H9 (cell line): ENCODE results near the gene PRR33. TPM values are rescaled to one million over a fixed set of nuclear protein-coding genes. Genes with fewer than 3 reads are reported as not detected.

Source experiments
- DNase-seq: peaks from one replicate; pipeline ENCODE4 v3.0.0-alpha.2; 2017
- H2AFZ ChIP-seq: one replicate; pipeline ENCODE4 v1.6.1; 2013; ENCODE audit warnings: mild to moderate bottlenecking, low read length, control low read depth, moderate library complexity
- H2AK5ac ChIP-seq: 2 replicates; pipeline ENCODE4 v1.6.1; 2013; ENCODE audit warnings: low read length, control low read depth, mixed read lengths; ENCODE audit not compliant: insufficient read length
- H2BK120ac ChIP-seq: one replicate; pipeline ENCODE4 v1.6.1; 2013; ENCODE audit warnings: low read depth, mild to moderate bottlenecking, low read length, control low read depth, inconsistent platforms; ENCODE audit not compliant: poor library complexity, severe bottlenecking
- H2BK12ac ChIP-seq: 2 replicates; pipeline ENCODE4 v1.6.1; 2013; ENCODE audit warnings: low read length, control low read depth, mixed read lengths, low read depth; ENCODE audit not compliant: insufficient read length
- H2BK15ac ChIP-seq: 2 replicates; pipeline ENCODE4 v1.6.1; 2013; ENCODE audit warnings: low read depth, low read length, control low read depth
- H2BK20ac ChIP-seq: one replicate; pipeline ENCODE4 v1.6.1; 2013; ENCODE audit warnings: low read depth, mild to moderate bottlenecking, low read length, control low read depth, inconsistent platforms; ENCODE audit not compliant: poor library complexity, severe bottlenecking
- H2BK5ac ChIP-seq: 2 replicates; pipeline ENCODE4 v1.6.1; 2013; ENCODE audit warnings: low read length, control low read depth, mixed read lengths; ENCODE audit not compliant: insufficient read length
- H3K14ac ChIP-seq: 2 replicates; pipeline ENCODE4 v1.6.1; 2013; ENCODE audit warnings: low read length, control low read depth; ENCODE audit not compliant: insufficient read depth
- H3K18ac ChIP-seq: 2 replicates; pipeline ENCODE4 v1.6.1; 2013; ENCODE audit warnings: low read depth, mild to moderate bottlenecking, mixed read lengths, low read length, control low read depth; ENCODE audit not compliant: insufficient read length
- H3K23ac ChIP-seq: 2 replicates; pipeline ENCODE4 v1.6.1; 2013; ENCODE audit warnings: low read length, control low read depth, mixed read lengths, low read depth; ENCODE audit not compliant: insufficient read length
- H3K23me2 ChIP-seq: 2 replicates; pipeline ENCODE4 v1.6.1; 2013; ENCODE audit warnings: low read depth, mild to moderate bottlenecking, mixed read lengths, low read length, control low read depth; ENCODE audit not compliant: insufficient read length, poor library complexity, severe bottlenecking
- H3K27ac ChIP-seq: 2 replicates; pipeline ENCODE4 v1.5.1; 2013; ENCODE audit warnings: low read length, control low read depth, mixed read lengths, low read depth; ENCODE audit not compliant: insufficient read length
- H3K27me3 ChIP-seq: 2 replicates; pipeline ENCODE4 v1.6.1; 2013; ENCODE audit warnings: low read length, control low read depth, inconsistent platforms; ENCODE audit not compliant: insufficient read depth
- H3K4ac ChIP-seq: 2 replicates; pipeline ENCODE4 v1.6.1; 2013; ENCODE audit warnings: low read depth, mild to moderate bottlenecking, control low read depth, inconsistent platforms, low read length, moderate library complexity
- H3K4me1 ChIP-seq: 2 replicates; pipeline ENCODE4 v1.6.1; 2013; ENCODE audit warnings: low read length, control low read depth, inconsistent platforms; ENCODE audit not compliant: insufficient read depth
- H3K4me2 ChIP-seq: 2 replicates; pipeline ENCODE4 v1.6.1; 2013; ENCODE audit warnings: low read length, control low read depth, mixed read lengths; ENCODE audit not compliant: insufficient read length, insufficient read depth
- H3K56ac ChIP-seq: 2 replicates; pipeline ENCODE4 v1.6.1; 2013; ENCODE audit warnings: low read depth, mild to moderate bottlenecking, mixed read lengths, low read length, control low read depth; ENCODE audit not compliant: insufficient read length
- H3K79me1 ChIP-seq: 2 replicates; pipeline ENCODE4 v1.6.1; 2013; ENCODE audit warnings: low read depth, mild to moderate bottlenecking, moderate library complexity, low read length, control low read depth, inconsistent platforms; ENCODE audit not compliant: insufficient read depth, poor library complexity, severe bottlenecking
- H3K79me2 ChIP-seq: 2 replicates; pipeline ENCODE4 v1.6.1; 2013; ENCODE audit warnings: low read length, control low read depth, inconsistent platforms; ENCODE audit not compliant: insufficient read depth
- H3K9ac ChIP-seq: 2 replicates; pipeline ENCODE4 v1.6.1; 2013; ENCODE audit warnings: low read length, control low read depth, mixed read lengths; ENCODE audit not compliant: insufficient read length; ENCODE audit errors: extremely low read depth
- H3K9me3 ChIP-seq: one replicate; pipeline ENCODE4 v1.6.1; 2013; ENCODE audit warnings: low read depth, low read length, inconsistent platforms; ENCODE audit not compliant: control insufficient read depth
- H3T11ph ChIP-seq: one replicate; pipeline ENCODE4 v1.6.1; 2013; ENCODE audit warnings: mild to moderate bottlenecking, low read length, control low read depth, inconsistent platforms
- H4K20me1 ChIP-seq: one replicate; pipeline ENCODE4 v1.6.1; 2013; ENCODE audit not compliant: control insufficient read depth, insufficient read length, insufficient read depth
- H4K5ac ChIP-seq: 2 replicates; pipeline ENCODE4 v1.6.1; 2013; ENCODE audit warnings: low read depth, mild to moderate bottlenecking, mixed read lengths, low read length, control low read depth; ENCODE audit not compliant: insufficient read length
- H4K8ac ChIP-seq: replicated peaks from 2 replicates; pipeline ENCODE4 v1.6.1; 2013; ENCODE audit warnings: low read length, control low read depth, mixed read lengths, low read depth; ENCODE audit not compliant: insufficient read length
- H4K91ac ChIP-seq: 2 replicates; pipeline ENCODE4 v1.6.1; 2013; ENCODE audit warnings: low read depth, mild to moderate bottlenecking, moderate library complexity, mixed read lengths, low read length, control low read depth; ENCODE audit not compliant: insufficient read length
- H3K27ac Mint-ChIP-seq, 3 experiments: 2 replicates in 2 of 3; 3 replicates in 1 of 3; pipeline ENCODE4 v1.8.0; 2020 to 2021; ENCODE audit warnings: mixed read lengths in 3 of 3, mild to moderate bottlenecking in 1 of 3, moderate library complexity in 1 of 3
- H3K27me3 Mint-ChIP-seq: 2 replicates; pipeline ENCODE4 v1.8.0; 2021; ENCODE audit warnings: low read depth, mild to moderate bottlenecking, moderate library complexity, mixed read lengths
- H3K36me3 Mint-ChIP-seq, 3 experiments: 2 replicates in 2 of 3; 3 replicates in 1 of 3; pipeline ENCODE4 v1.8.0; 2020 to 2021; ENCODE audit warnings: low read depth in 3 of 3, mixed read lengths in 3 of 3; ENCODE audit not compliant: insufficient read depth in 1 of 3
- H3K4me1 Mint-ChIP-seq, 2 experiments: 2 replicates each; pipeline ENCODE4 v1.8.0; 2020; ENCODE audit warnings: mixed read lengths in 2 of 2
- H3K4me3 Mint-ChIP-seq, 2 experiments: 2 replicates in 1 of 2; 3 replicates in 1 of 2; pipeline ENCODE4 v1.8.0; 2020 to 2021; ENCODE audit warnings: mild to moderate bottlenecking in 2 of 2, mixed read lengths in 2 of 2, moderate library complexity in 1 of 2
- H3K9me3 Mint-ChIP-seq, 2 experiments: 2 replicates in 1 of 2; 3 replicates in 1 of 2; pipeline ENCODE4 v1.8.0; 2020; ENCODE audit warnings: mild to moderate bottlenecking in 2 of 2, mixed read lengths in 2 of 2, moderate library complexity in 1 of 2
- WGBS: extraction: QIAGEN DNeasy Blood & Tissue Kit; methylation state at CpG from one replicate; pipeline ENCODE4 v1.1.7; 2013; ENCODE audit warnings: missing lambda C conversion rate, low lambda C conversion rate, mixed read lengths; ENCODE audit not compliant: insufficient read length; ENCODE audit errors: extremely low coverage; 5-methylcytosine and 5-hydroxymethylcytosine counted together
- total RNA-seq: library from RNA; stranded (reverse); gene quantifications from 2 replicates; pipeline ENCODE4 v1.2.1, GENCODE V29; 2021
- TF ChIP-seq, protein P1 (sequence below): fragments of 200-600 bp; sonication (generic); conservative IDR thresholded peaks from 3 replicates; pipeline ENCODE4 v1.8.0; 2021; ENCODE audit warnings: antibody characterized with exemption, mild to moderate bottlenecking

PRR33 gene
- total RNA-seq, 1 experiment from 2014 or later, result not detected

DNA sequence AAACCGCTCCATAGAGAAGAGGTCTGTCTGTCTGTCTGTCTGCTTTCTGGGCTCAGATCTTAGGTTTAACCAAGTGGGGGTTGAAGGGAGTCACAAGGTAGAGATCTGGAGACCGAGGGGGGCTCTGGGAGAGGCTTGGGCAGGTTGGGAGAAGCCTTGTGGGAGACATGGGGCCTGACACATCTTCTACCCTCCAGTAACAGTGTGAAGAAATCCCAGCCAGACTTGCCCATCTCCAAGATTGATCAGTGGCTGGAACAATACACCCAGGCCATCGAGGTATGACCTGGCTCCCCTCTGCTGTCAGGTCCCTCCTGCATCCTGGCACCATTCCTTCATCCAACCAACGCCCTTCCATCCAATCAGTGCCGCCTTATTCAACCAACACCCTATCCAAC is 7.4 kb downstream of the PRR33 start:
- no peaks in the 10 kb centered on the region for H3K9me3 ChIP-seq
- H3K9ac ChIP-seq, result no peak overlapping the region
- H3K4me1 Mint-ChIP-seq, result no peaks in the 10 kb centered on the region
- no peak overlapping the region for H3T11ph ChIP-seq
- H2BK12ac ChIP-seq, result no peak overlapping the region
- no peak overlapping the region for H3K4me3 Mint-ChIP-seq
- no peaks in the 10 kb centered on the region for H3K9me3 Mint-ChIP-seq
- H3K56ac ChIP-seq, result no peak overlapping the region
- no peak overlapping the region for H3K27ac ChIP-seq
- no peak overlapping the region for H2BK20ac ChIP-seq
- no peak overlapping the region for H4K8ac ChIP-seq
- H3K18ac ChIP-seq, result no peak overlapping the region
- H2AFZ ChIP-seq, result no peak overlapping the region
- TF ChIP-seq, protein P1, sequence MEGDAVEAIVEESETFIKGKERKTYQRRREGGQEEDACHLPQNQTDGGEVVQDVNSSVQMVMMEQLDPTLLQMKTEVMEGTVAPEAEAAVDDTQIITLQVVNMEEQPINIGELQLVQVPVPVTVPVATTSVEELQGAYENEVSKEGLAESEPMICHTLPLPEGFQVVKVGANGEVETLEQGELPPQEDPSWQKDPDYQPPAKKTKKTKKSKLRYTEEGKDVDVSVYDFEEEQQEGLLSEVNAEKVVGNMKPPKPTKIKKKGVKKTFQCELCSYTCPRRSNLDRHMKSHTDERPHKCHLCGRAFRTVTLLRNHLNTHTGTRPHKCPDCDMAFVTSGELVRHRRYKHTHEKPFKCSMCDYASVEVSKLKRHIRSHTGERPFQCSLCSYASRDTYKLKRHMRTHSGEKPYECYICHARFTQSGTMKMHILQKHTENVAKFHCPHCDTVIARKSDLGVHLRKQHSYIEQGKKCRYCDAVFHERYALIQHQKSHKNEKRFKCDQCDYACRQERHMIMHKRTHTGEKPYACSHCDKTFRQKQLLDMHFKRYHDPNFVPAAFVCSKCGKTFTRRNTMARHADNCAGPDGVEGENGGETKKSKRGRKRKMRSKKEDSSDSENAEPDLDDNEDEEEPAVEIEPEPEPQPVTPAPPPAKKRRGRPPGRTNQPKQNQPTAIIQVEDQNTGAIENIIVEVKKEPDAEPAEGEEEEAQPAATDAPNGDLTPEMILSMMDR, result no peak
- no peak overlapping the region for H2AK5ac ChIP-seq
- H3K79me1 ChIP-seq, result no peaks in the 10 kb centered on the region
- H3K4me1 ChIP-seq, result no peaks in the 10 kb centered on the region
- H3K4me2 ChIP-seq, result no peak overlapping the region
- no peaks in the 10 kb centered on the region for H3K79me2 ChIP-seq
- no peak for DNase-seq
- no peaks in the 10 kb centered on the region for H3K36me3 Mint-ChIP-seq
- no peak overlapping the region for H3K4ac ChIP-seq
- WGBS, result no CpG with 5 or more reads among the region's 5 CpGs
- H3K27ac Mint-ChIP-seq, result no peak overlapping the region
- no peaks in the 10 kb centered on the region for H3K27me3 ChIP-seq
- no peak overlapping the region for H2BK120ac ChIP-seq
- H4K20me1 ChIP-seq, result no peaks in the 10 kb centered on the region
- peaks cover 18% of the 10 kb centered on the region for H3K27me3 Mint-ChIP-seq
- H2BK5ac ChIP-seq, result no peak overlapping the region
- H4K91ac ChIP-seq, result no peak overlapping the region
- no peak overlapping the region for H3K23ac ChIP-seq
- no peak overlapping the region for H3K14ac ChIP-seq
- H2BK15ac ChIP-seq, result no peak overlapping the region
- no peaks in the 10 kb centered on the region for H3K23me2 ChIP-seq
- H4K5ac ChIP-seq, result no peak overlapping the region
